Measurements from ENCODE around the gene ZMYM4.
"Not testable (repeated sequence)": the region's sequence is repeated elsewhere in the genome, so short reads cannot be mapped to it uniquely, and the experiment has no call there.

The ZMYM4 gene

GRCh38 chr1:35331618-35332017 is 63.1 kb downstream of the ZMYM4 start:
- DNase-seq = not testable (repeated sequence)

GRCh38 chr1:35334485-35334884 is 66.0 kb downstream of the ZMYM4 start:
- no peak for DNase-seq

DNA sequence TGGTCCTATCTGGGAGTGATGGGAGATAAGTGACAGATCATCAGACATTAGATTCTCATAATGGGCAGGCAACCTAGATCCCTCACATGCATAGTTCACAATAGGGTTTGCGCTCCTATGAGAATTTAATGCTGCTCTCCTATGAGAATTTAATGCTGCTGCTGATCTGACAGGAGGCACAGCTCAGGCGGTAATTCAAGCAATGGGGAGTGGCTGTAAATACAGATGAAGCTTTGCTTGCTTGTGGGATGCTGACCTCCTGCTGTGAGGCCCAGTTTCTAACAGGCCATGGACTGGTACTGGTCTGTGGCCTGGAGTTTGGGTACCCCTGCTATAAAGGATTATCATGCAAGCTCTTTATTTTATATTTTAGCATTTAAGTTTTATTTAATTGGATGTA is 72.0 kb downstream of the ZMYM4 start:
- no peak for DNase-seq

- DNase-seq = peak; percentile 73 to 81
These were observed 77.0 kb downstream of the ZMYM4 start for GRCh38 chr1:35345439-35345981.

DNA sequence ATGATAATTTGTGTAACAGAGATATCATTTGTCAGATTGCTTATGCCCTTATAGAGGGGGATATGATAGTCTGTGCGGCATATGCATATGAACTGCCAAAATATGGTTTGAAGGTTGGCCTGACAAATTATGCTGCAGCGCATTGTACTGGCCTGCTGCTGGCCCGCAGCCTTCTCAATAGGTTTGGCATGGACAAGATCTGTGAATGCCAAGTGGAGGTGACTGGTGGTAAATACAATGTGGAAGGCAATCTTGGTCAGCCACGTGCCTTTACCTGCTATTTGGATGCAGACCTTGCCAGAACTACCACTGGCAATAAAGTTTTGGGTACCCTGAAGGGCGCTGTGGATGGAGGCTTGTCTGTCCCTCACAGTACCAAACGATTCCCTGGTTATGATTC is 82.4 kb downstream of the ZMYM4 start:
- DNase-seq = no peak

- no peak for DNase-seq
These were observed 91.5 kb downstream of the ZMYM4 start for GRCh38 chr1:35359995-35360394.

DNA sequence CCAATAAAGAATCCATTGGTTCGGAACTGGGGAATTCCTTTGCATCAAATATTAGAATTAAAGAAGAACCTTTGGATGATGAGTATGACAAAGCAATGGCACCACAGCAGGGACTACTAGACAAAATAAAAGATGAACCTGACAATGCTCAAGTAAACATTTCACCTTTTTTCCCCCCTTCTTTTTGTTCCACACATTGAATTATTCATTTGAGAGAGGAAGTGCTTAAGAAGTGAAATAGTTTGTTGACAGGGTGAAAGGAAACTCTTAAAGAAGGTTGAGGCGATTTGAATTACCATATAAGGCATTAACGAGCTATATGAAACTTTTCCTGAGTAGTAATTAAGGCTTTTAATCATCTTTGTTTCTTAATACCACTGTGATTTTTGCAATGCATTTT is 93.1 kb downstream of the ZMYM4 start:
- no peak for DNase-seq

DNA sequence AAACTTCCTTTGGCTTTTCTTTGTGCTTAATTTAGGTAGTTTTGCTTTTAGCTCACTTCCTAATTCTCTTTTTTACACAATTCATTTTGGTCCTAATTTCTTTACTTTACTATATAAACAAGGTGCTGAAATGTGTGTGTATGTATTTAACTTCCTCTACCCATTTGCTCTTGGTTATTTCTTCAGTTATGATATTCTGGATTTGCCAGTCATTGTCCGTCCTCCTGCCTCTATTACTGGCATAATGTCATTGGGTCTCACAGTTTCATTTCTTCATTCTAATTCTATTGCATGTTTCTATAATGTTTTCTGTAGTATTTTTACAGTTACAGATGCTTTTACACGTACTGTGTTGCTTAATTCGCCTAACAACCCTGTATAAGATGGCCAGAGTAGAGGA is 96.2 kb downstream of the ZMYM4 start:
- DNase-seq = peak; percentile 80 to 90

GRCh38 chr1:35367914-35368313 is 99.4 kb downstream of the ZMYM4 start:
- no peak for DNase-seq

DNA sequence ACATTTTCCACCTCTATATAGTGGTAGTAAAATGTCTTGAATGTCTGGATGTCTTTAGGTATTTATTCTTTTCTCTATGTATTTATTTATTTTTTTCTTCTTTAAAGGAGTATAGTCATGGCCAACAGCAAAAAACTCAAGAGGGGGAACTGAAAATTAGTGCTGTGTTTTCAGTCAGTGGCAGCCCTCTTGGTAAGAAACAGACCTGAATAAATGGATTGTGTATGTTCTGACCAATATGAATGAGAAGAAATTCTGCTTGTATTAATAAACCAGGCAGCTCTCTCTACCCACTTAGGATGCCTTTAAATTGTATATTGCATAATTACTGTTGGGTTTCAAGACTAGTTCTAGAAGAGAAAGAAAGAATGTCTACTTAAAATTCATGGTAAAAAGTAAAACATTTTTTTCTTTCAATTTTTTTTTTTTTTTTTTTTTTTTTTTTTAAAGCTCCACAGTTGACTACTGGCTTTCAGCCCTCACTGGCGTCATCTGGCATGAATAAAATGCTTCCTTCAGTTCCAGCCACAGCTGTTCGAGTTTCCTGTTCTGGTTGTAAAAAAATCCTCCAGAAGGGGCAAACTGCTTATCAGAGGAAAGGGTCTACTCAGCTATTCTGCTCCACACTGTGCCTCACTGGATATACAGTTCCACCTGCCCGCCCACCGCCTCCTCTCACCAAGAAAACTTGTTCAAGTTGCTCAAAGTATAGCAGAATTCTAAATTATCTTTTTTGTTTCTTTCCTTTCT is 101.6 kb downstream of the ZMYM4 start:
- DNase-seq = no peak

- DNase-seq = no peak
These were observed 103.0 kb downstream of the ZMYM4 start for GRCh38 chr1:35371506-35371905.

DNA sequence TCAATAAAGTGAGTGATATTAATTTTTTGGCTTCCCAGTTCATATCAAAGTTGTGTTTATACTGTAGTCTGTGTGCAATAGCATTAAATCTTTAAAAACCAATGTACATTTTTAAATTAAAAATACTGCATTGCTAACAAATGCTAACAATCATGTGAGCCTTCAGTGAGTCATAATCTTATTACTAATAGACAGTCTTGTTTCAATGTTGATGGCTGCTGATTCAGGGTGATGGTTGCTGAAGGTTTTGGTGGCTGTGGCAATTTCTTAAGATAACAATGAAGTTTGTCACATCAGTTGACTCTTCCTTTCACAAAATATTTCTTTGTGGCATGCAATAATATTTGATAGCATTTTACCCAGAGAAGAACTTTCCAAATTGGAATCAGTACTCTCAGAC is 109.0 kb downstream of the ZMYM4 start:
- peak; percentile 34 to 63 for DNase-seq

GRCh38 chr1:35379317-35380000 is 111.0 kb downstream of the ZMYM4 start:
- DNase-seq = no peak

DNA sequence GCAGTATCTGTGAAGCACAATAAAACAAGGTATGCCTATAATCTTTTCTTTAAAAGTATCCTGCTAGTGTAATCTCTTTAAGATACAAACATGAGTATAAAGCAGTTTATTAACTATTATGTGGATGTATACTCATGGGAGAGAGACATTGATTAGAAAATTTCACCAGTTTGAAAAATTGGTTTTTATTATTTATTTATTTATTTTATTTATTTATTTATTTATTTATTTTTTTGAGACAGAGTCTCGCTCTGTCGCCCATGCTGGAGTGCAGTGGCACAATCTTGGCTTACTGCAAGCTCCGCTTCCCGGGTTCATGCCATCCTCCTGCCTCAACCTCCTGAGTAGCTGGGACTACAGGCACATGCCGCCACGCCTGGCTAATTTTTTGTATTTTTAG is 111.6 kb downstream of the ZMYM4 start:
- DNase-seq = not testable (repeated sequence)

DNA sequence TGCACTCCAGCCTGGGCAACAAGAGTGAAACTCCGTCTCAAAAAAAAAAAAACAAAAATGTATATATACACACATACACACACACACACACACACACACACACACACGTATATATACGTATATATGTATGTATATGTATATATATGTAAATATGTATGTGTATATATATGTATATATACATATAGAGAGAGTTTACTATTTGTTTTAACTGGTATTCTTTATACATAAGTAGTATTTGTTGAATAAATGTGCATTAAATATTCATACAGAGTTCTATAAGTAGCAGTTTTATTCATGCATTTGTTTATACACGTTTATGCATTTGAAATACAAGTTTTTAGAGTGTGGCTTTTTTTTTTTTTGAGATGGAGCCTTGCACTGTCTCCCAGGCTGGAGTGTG is 113.6 kb downstream of the ZMYM4 start:
- DNase-seq = no peak

- DNase-seq = no peak
These were observed 117.8 kb downstream of the ZMYM4 start for GRCh38 chr1:35386290-35386689.

DNA sequence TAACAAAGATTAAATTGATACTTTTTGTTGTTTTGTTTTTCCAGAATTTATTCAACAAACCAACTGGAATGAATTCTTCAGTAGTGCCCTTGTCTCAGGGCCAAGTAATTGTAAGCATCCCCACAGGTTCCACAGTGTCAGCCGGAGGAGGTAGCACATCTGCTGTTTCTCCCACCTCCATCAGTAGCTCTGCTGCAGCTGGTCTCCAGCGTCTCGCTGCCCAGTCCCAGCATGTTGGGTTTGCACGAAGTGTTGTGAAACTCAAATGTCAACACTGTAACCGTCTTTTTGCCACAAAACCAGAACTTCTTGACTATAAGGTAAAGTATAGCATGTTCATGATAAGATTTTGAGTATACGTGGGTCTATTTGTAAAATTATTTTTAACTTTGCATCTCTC is 118.5 kb downstream of the ZMYM4 start:
- DNase-seq = no peak

- DNase-seq = no peak
These were observed 122.3 kb downstream of the ZMYM4 start for GRCh38 chr1:35390600-35391494.

GRCh38 chr1:35394386-35394785 is 125.9 kb downstream of the ZMYM4 start:
- no peak for DNase-seq

DNA sequence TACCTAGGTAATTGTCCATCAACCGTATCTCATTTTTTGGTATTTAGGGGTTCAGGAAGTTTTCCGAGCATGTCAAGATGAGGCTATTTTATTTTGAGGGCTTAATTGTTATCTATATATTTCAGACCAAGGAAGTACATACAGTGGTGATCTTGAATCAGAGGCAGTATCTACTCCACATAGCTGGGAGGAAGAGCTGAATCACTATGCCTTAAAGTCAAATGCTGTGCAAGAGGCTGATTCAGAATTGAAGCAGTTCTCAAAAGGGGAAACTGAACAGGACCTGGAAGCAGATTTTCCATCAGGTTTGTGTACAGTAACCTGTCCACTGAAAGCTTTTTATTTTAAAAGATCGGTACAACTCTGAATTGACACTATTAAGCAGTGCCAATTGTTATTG is 130.2 kb downstream of the ZMYM4 start:
- DNase-seq = no peak

GRCh38 chr1:35401049-35401448 is 132.5 kb downstream of the ZMYM4 start:
- DNase-seq = no peak

DNA sequence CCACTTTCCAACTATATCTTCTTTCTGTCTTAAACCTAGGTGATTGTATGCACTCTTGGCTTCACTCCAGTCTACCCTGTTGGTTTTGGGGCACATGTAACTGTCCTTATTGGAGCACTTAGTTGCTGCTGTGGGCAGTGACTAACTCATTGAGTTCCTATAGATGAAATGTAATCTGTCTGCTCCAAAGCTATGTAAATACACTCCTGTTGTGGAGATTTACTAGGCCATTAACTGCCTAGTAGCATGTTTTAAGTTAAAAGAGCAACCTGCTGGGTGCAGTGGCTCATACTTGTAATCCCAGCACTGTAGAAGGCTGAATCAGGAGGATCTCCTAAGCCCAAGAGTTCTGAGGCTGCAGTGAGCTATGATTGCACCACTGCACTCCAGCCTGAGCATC is 137.6 kb downstream of the ZMYM4 start:
- no peak for DNase-seq

GRCh38 chr1:35407743-35408142 is 139.2 kb downstream of the ZMYM4 start:
- DNase-seq = no peak

Measured in inflammatory macrophage treated with lipopolysaccharide for 1 hour (primary cell).